AG09309 (cell line): Measurements from ENCODE around the gene EIF2A.
A peak's percentile ranks its signal among the peaks of the same experiment; 100 is the strongest.

Source experiments
- DNase-seq: peaks from one replicate; pipeline ENCODE4 v3.0.0-alpha.2; 2010; ENCODE audit warnings: low read depth
- H3K4me3 ChIP-seq: 2 replicates; pipeline ENCODE4 v1.5.1; 2011; ENCODE audit warnings: mild to moderate bottlenecking, low read depth, low read length, moderate library complexity; ENCODE audit not compliant: control insufficient read depth
- CTCF ChIP-seq: IDR thresholded peaks from 2 replicates; pipeline ENCODE4 v1.5.1; 2011; ENCODE audit warnings: mild to moderate bottlenecking, low read depth, low read length, inconsistent platforms; ENCODE audit not compliant: insufficient read depth, control insufficient read depth; ENCODE audit errors: missing control alignments

EIF2A gene

DNA sequence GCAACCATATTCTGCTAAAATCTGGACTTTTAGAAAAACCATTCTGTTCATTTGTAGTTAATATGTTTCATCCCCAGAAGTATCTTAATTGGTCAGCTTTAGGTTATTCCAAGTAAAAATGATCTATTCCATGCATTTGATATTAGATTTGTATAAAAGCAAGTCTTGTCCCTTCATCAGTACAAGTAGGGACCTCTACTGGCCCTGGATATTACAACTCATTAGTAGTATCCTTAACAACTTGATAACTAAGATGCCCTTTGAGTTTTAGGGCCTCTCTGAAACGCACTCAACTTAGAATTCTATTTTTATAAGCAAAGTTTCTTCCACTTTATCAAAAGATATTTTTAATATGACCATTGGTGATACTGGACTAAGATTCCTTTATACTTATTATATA, 31.3 kb downstream of the EIF2A start:
- H3K4me3 ChIP-seq = no peak overlapping the region
- DNase-seq = no peak
- TF ChIP-seq CTCF = peak; percentile 11

DNA sequence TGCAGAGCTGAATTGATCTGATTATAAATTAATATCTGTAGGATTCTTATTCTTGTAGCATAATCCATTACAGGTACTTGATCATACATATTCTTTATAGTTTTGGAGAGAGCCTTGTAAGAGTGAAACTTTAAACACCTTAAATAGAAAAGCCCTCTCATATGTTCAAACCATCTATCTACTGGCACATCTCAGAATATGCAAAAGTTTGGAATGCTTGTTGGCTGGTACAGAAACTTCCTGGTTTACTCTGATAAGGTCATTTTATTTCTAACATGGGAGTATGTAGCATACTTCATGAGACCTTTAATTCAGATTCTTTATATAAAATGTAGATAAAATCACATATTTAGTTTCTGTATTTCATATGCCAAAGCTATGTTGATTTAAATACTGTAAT, 34.6 kb downstream of the EIF2A start:
- no peak overlapping the region for H3K4me3 ChIP-seq
- TF ChIP-seq CTCF = no peak
- DNase-seq = no peak

DNA sequence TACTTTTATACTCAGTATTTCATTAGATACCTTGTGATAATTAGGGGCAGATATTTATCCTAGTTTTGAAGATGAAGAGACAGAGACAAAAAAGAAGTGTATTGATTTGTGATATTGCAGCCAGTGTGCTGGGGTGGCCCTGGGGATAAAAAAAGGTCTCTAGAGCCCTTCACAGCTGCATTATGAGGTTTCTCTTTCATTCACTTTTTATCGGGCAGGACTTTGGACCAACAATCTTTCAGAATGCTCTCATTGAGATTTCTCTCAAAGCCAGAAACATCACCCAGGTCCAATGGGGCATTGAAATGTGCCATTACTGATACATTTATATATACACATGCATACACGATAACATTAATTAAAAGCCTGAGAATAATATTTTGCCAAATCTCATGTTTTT, 36.0 kb downstream of the EIF2A start:
- no peak for TF ChIP-seq CTCF
- DNase-seq = no peak
- H3K4me3 ChIP-seq = no peak overlapping the region

GRCh38 chr3:150583028-150583427, 36.4 kb downstream of the EIF2A start:
- DNase-seq = no peak
- no peak overlapping the region for H3K4me3 ChIP-seq
- TF ChIP-seq CTCF = no peak

DNA sequence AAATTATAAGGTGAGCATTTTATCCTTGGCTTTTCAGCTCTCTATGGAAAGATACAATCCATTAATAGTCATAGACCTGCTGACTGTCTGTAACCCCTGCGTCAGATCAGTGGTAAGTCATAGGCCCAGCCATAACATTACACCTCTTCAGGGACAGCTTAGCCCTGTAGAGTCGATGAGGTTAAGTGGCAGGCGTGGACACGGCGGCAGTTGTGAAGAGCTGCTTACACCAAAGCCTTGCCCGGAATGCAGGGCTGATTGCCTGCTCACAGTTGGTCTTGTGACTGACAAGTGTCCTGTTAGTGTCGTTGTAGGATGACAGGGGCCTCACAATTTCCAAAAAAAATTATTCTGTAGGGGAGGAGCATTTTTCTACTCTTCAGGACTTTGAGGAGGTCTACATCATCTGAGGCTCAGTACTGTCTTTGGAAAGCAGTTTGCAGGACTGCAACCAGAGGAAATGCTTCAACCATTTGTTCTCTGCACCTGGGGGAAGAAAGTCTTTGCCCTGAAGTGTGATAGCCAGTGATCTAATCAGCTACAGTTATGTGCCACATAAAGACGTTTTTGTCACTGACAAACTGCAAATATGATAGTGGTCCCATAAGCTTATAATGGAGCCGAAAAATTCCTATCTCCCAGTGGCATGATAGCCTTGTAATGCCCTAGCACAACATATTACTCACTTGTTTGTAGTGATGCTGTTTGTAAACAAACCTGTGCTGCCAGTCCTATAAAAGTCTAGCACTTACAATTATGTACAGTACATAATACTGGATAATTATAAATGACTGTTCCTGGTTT, 41.6 kb downstream of the EIF2A start:
- DNase-seq = no peak
- no peak for TF ChIP-seq CTCF
- no peak overlapping the region for H3K4me3 ChIP-seq

DNA sequence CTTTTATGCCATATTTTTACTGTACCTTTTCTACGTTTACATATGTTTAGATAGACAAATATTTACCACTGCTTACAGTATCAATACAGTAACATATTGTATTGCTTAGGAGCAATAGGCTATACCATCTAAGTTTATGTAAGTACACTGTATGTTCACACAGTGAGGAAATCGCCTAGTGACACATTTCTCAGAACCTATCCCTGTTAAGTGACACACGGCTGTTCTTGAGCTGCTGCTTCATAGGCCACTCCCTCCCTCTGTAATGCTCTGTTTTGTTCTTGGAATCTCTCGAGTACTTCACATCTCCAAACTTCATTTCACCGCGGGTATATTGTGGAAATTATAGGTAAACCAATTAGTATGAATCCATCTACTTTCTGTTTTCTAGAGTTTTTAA, 43.2 kb downstream of the EIF2A start:
- DNase-seq = no peak
- H3K4me3 ChIP-seq = no peak overlapping the region
- no peak for TF ChIP-seq CTCF
